HG03139 (cell line): ENCODE measurements around the gene PRKG2.

Experiments
- ATAC-seq: cut with Tn5 transposase; IDR thresholded peaks from one replicate; pipeline ENCODE4 v1.9.1; 2021; ENCODE audit not compliant: unreplicated experiment

PRKG2 gene

DNA sequence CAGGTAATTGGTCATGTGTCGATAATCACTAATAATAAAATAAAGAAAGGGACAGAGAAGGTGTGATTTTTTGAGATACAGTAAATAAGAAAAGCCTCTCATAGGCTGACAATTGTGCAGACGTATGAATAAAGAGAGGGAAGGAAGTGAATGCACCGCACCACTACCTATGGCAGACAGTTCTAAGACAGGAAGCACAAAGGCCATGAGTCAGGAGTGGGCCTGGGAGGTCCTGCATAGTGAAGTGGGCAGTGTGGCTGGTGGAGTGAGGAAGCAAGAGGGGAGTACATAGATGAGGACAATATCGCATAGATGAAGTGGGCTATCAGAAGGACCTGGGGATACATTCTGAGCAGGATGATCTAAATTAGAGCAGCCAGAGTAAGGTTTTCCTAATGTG lies 108.9 kb downstream of the PRKG2 start:
- no peak for ATAC-seq

GRCh38 chr4:81102107-81102506 lies 112.9 kb downstream of the PRKG2 start:
- no peak for ATAC-seq

DNA sequence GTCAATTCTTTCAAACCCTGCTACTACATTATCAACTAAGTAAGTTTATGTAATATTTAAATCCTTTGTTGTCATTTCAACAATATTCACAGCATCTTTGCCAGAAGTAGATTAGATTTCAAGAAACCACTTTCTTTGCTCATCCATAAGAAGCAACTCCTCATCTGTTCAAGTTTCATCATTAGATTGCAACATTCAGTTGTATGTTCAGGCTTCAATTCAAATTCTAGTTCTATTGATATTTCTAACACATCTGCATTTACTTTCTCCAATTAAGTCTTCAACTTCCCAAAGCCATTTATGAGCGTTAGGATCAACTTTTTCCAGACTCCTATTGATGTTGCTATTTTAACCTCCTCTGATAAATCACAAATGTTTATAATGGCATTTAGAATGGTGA lies 118.5 kb downstream of the PRKG2 start:
- no peak for ATAC-seq

GRCh38 chr4:81095389-81095788 lies 119.6 kb downstream of the PRKG2 start:
- no peak for ATAC-seq

DNA sequence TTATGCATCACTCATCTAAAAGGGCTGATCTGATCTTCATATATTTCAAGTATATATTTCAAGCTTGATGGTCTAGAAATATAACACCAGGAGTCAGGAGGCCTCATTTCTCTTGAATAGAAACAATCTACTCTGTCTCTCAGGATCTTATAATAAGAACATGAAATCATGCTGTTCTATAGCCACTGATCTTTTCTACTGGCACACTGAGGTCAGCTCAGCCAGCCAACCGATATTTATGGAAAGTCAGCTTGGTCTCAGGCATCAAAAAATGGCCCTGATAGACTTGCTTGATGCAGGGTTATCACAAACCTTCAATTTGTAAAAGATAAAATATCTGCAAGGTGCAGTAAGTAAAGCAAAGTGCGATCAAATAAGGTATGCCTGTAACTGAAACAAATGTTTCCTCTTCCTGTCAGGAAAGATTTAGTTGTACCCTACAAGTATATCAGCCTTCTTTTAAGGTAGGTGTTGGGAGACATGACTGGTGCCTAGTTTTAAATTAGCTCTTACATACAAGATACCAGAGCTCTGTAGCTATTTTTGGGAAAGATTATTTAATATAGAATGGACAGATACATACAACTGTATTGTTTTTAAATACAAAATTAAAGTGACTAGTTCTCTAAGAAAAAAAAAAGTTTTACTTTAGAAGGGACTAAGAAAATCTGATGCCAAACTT lies 121.2 kb downstream of the PRKG2 start:
- ATAC-seq, result no peak

GRCh38 chr4:81085979-81086378 lies 129.0 kb downstream of the PRKG2 start:
- ATAC-seq, result no peak

DNA sequence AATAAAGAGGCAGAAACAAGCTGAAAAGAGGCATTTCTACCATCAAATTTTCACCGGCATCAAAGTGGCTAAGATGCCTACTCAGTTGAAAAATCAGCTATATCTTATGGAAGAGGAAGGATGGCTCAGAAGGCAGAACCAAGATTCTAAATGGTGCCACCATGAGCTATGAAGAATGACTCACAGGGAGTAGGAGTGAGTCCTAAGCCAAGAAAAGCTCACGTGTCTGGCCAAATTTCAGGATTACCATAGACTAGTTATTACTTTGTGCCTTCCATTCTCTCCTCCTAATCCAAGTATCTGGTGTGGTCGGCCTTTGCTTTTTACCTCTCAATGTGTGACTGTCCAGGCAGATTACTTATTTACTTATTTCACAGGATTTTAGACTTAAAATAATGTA lies 129.7 kb downstream of the PRKG2 start:
- ATAC-seq, result no peak

- ATAC-seq, result no peak
Measured at GRCh38 chr4:81084634-81085033, 130.4 kb downstream of the PRKG2 start.

- no peak for ATAC-seq
Measured at GRCh38 chr4:81084029-81084428, 131.0 kb downstream of the PRKG2 start.

GRCh38 chr4:81081156-81081555 lies 133.9 kb downstream of the PRKG2 start:
- no peak for ATAC-seq

DNA sequence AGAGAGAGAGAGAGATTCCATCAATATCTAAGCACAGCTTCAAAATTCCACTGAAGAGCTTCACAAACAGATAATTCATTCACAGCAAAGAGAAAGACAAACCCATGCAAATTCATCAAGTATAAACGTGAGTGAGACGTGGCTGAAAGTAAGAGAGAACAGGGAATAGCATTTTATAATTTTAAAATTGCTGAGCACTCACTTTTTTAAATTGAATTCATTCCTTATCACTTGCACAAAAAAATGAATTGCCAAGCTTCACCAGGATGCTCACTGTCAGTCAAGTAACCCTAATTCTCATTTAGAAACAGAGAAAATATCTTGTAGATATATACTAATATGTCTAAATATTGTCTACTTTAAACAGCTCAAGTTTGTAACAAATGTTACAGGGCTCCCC lies 144.0 kb downstream of the PRKG2 start:
- ATAC-seq, result no peak

DNA sequence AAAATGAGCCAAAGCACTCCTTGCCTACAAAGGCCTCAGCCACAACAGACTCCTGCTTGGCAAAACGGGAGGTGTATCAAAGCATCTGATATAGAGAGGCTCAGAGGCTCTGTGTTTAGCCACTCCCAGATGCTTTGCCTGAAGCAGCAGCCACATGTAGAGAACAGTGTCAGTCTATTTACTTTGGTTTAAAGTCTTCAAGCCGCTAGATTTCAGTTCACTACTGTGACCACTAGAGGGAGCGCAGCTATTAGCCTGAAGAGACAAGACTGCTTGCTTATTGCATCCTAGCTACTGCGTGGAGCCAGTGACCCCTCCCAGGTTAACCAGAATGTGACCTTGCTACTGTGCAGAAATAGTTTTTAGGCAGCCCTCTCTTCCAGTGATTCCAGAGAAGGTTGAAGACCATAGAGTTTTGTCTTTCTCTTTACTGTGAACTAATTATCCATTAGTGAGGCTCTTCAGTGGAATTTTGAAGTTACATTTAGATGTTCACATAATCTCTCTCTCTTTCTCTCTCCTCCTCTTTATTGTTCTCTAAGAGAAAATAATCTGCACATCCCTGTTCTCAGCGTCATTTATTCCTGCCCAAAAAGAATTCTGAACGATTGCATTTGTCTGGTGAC lies 145.2 kb downstream of the PRKG2 start:
- peak; percentile 90 for ATAC-seq

- ATAC-seq, result no peak
Measured at GRCh38 chr4:81065446-81065845, 149.6 kb downstream of the PRKG2 start.

DNA sequence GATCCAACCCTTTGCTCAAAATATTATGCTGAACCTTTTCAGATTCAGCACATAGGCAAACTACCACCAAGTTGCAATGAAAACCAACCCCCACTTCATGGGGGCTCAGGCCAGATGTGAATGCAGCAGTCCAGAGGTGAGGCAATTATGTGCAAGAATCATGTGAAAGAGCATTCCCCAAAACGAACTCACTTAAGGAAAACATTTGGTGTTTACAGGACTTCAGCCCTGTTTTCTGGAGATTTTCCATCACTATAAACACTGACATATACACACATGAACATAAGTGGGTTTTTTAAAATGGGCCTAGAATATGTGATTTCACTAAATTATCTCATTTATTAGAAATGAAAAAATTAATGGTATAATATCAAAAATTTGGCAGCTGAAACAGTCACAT lies 153.0 kb downstream of the PRKG2 start:
- ATAC-seq, result no peak

GRCh38 chr4:81061344-81061730 lies 153.7 kb downstream of the PRKG2 start:
- no peak for ATAC-seq

GRCh38 chr4:81060587-81061343 lies 154.3 kb downstream of the PRKG2 start:
- ATAC-seq, result no peak

- ATAC-seq, result no peak
Measured at GRCh38 chr4:81058621-81059020, 156.4 kb downstream of the PRKG2 start.

DNA sequence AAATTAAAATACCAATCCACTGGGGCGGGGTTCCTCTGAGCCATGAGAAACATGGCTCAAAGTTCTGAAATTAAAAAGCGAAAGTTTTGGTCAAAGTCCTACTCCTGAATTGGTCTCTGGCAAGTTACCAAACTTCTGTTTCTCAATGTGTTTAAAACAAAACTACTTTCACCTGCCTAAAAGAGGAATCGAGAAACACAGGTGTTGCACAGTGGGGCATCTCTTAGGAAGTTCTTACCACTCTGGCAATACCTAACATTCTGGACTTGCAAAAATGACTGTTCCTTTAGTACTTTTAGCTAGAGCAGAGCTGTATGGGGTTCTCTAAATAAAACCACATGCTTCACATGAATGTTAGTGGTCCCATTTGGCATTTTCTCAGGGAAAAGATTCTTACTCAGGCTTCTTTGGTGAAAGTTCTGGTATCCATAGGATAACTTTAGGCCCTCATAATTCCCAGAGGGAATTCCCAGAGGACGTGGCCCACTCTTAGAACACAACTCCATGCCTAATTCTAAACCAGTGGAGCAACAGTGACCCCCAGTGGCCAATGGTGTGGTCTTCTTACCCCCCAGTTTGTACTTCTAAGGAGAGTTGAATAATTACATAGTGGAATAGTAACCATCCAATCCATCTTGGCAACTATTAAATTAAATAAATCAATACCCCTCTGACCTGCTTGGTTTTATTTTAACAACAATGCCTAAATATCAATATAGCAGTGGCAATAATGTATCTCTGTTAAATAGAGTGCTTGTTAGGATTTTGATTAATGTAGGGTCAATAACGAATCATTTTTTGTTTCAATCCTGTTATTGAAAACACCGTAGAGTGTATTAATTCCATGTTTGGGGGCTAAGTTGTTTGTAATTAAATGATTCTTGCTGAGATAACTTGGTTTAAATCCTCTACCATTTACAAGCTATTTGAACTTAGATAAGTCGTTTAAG lies 162.6 kb downstream of the PRKG2 start:
- peak; percentile 98 for ATAC-seq

DNA sequence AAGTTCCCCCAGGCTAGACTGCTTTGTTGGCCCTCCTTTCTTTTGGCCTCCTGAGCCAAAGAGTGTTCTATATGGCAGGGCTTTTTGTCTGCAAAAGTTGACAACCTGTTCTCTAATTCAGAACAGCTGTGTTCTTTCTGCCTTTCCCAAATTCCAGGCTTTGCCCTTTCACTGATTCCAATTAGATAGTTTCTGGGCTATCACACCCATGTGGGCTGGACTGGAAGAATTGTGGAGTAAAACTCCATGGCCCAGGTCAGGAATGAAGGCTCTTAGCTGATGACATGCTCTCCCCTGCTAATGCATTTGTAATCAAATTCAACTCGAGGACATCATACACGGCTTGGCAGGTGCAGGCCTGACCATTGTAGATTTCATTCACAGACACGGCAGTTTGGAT lies 165.1 kb downstream of the PRKG2 start:
- ATAC-seq, result no peak

DNA sequence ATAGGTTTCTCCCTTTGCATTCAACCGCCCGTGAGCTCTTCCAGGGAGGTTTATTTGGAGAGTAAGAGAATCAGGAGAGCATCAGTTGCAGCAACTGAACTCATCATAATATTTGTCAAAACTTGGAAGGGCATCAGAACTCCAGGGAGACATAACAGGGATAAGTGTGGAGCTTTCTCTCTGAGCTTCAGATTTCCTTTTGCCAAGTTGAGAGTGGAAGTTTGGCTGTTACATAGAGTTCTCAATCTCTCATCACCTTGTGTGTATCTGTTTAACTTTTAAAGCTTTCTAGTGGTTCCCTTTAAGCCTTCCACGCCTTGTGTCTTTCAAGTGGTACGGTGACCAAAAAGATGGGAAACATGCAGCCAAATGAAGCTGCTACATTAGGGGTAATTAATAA lies 165.7 kb downstream of the PRKG2 start:
- ATAC-seq, result no peak
